Stimulated activated CD4-positive, alpha-beta T cell treated with anti-CD3 and anti-CD28 coated beads, Interleukin-12 subunit alpha, Interleukin-12 subunit beta, amount 100 ng/mL, for 48 hours (primary cell): ENCODE results near the gene STK32C.

Experiments
- DNase-seq, 3 donors: peaks; one replicate each; pipeline ENCODE4 v3.0.0-alpha.2; 2020; ENCODE audit warnings: low read depth in 2 of 3, low spot score in 1 of 3

The STK32C gene

GRCh38 chr10:132283604-132284382 is 24.0 kb downstream of the STK32C start:
- no peak for DNase-seq

GRCh38 chr10:132282667-132283603 is 24.8 kb downstream of the STK32C start:
- DNase-seq, result no peak

GRCh38 chr10:132281915-132282666 is 25.7 kb downstream of the STK32C start:
- no peak for DNase-seq

- no peak for DNase-seq
These were observed 27.1 kb downstream of the STK32C start for GRCh38 chr10:132280646-132281074.

- DNase-seq, result no peak
These were observed 27.7 kb downstream of the STK32C start for GRCh38 chr10:132279873-132280645.

DNA sequence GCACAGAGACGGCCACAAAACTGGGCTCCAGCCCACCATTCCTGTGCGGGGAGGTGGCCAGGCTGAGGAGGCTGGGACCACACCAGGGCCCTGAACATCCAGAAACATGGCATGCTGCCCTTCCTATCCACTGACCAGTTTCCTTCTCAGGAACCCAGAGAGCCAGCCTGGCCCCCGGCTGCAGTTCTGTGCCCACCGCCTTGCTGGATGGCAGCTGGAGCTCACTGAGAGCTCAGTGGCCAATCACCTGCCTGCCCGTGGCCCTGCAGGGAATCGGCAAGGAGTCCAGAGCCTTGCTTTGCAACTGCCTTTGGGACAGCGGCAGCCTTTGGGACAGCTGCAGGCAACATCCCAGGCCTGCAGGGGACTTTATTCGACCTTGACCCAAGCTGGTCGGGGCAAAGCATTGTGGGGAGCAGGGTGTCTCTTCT is 30.4 kb downstream of the STK32C start:
- no peak for DNase-seq

GRCh38 chr10:132276706-132277105 is 31.0 kb downstream of the STK32C start:
- DNase-seq, result no peak

- DNase-seq, result no peak
These were observed 31.5 kb downstream of the STK32C start for GRCh38 chr10:132276179-132276675.

GRCh38 chr10:132275426-132276178 is 32.1 kb downstream of the STK32C start:
- no peak for DNase-seq

GRCh38 chr10:132274986-132275385 is 32.8 kb downstream of the STK32C start:
- no peak for DNase-seq

- no peak for DNase-seq
These were observed 33.2 kb downstream of the STK32C start for GRCh38 chr10:132274581-132274980.

DNA sequence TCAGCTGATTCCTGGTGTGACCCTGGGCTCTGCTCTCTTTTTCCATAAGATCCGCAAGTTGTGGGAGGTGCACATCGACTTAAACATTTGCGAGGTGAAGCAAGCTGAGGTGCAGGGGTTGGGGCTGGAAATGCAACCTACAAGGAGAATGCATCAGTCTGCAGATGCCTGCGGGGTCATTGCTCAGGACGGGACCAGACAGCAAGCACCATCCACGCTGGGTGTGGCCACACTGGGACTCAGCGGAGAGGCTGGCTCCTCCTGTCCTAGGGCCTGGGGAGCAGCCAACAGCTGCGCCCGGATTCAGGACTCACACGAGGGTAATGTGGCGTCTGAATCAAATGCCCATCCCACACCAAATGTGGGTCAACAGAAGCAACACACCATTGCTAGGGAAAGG is 33.8 kb downstream of the STK32C start:
- DNase-seq, result no peak

DNA sequence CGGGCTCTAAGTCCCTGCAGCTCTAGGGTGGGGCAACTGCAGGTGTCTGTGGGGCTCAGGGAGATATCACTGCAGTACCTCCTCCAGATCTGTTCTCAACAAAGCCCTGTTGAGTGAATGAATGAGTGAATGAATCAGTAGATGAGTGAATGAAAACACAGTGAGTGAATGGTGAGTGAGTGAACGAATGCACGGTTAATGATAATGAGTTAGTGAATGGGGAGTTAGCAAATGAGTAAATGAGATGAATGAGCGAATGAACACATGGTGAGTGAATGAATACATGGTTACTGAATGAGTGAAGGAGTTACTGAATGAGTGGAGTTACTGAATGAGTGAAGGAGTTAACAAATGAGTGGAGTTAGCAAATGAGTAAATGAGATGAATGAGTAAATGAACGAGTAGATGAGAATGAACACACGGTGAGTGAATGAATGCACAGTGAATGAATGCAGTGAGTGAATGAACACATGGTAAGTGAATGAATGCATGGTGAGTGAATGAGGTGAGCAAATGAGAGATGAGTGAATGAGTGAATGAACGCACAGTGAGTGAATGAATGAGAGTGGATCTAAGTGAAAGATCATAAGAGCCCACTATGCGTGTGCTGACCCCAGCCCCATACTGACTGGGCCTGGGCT is 34.3 kb downstream of the STK32C start:
- DNase-seq, result no peak

GRCh38 chr10:132272231-132272971 is 35.3 kb downstream of the STK32C start:
- no peak for DNase-seq

- DNase-seq, result no peak
These were observed 36.1 kb downstream of the STK32C start for GRCh38 chr10:132271458-132272230.

GRCh38 chr10:132270721-132271457 is 36.9 kb downstream of the STK32C start:
- DNase-seq, result no peak

GRCh38 chr10:132270256-132270655 is 37.5 kb downstream of the STK32C start:
- DNase-seq, result no peak
